Parathyroid adenoma (tissue), 2 donors: ENCODE results near the gene MTUS2.
A peak's percentile ranks its signal among the peaks of the same experiment; 100 is the strongest.

Source experiments
- H2AFZ ChIP-seq: fragments of 300-600 bp; sonication (generic); one replicate; pipeline ENCODE4 v1.7.0; 2017; ENCODE audit warnings: antibody characterized with exemption, mild to moderate bottlenecking
- H3K27ac ChIP-seq: fragments of 300-600 bp; sonication (generic); one replicate; pipeline ENCODE4 v1.7.0; 2017
- H3K27me3 ChIP-seq: fragments of 300-600 bp; sonication (generic); one replicate; pipeline ENCODE4 v1.7.0; 2017; ENCODE audit warnings: low read length; ENCODE audit not compliant: control insufficient read depth, insufficient read depth
- H3K36me3 ChIP-seq: fragments of 300-600 bp; sonication (generic); one replicate; pipeline ENCODE4 v1.7.0; 2017; ENCODE audit warnings: low read length; ENCODE audit not compliant: control insufficient read depth, insufficient read depth
- H3K4me1 ChIP-seq: fragments of 300-600 bp; sonication (generic); one replicate; pipeline ENCODE4 v1.7.0; 2017; ENCODE audit warnings: control low read depth
- H3K4me2 ChIP-seq: fragments of 300-600 bp; sonication (generic); one replicate; pipeline ENCODE4 v1.7.0; 2017; ENCODE audit warnings: low read length
- H3K4me3 ChIP-seq: fragments of 300-600 bp; sonication (generic); one replicate; pipeline ENCODE4 v1.7.0; 2017; ENCODE audit warnings: low read depth, low read length
- H3K79me2 ChIP-seq: fragments of 300-600 bp; sonication (generic); one replicate; pipeline ENCODE4 v1.7.0; 2017; ENCODE audit warnings: control low read depth
- H3K9ac ChIP-seq: fragments of 300-600 bp; sonication (generic); one replicate; pipeline ENCODE4 v1.7.0; 2017; ENCODE audit warnings: mild to moderate bottlenecking
- H3K9me3 ChIP-seq: fragments of 300-600 bp; sonication (generic); one replicate; pipeline ENCODE4 v1.7.0; 2017; ENCODE audit warnings: low read length; ENCODE audit not compliant: control insufficient read depth
- CTCF ChIP-seq: fragments of 300-600 bp; sonication (generic); IDR thresholded peaks from one replicate; pipeline ENCODE4 v1.7.0; 2017; ENCODE audit warnings: antibody characterized with exemption, mild to moderate bottlenecking
- donor health status: primary hyperparathyroidism.

Gene MTUS2

GRCh38 chr13:29428310-29429181, 608.4 kb downstream of the MTUS2 start:
- Histone ChIP-seq H3K4me2 (peak overlapping the region; percentile 58), H3K4me3 (no peak overlapping the region), H3K9ac (no peak overlapping the region), H2AFZ (peak overlapping the region; percentile 42), H3K9me3 (no peaks in the 10 kb centered on the region), H3K36me3 (no peaks in the 10 kb centered on the region), H3K27ac (no peak overlapping the region), H3K79me2 (no peaks in the 10 kb centered on the region), H3K4me1 (no peaks in the 10 kb centered on the region), H3K27me3 (no peaks in the 10 kb centered on the region)
- TF ChIP-seq CTCF = no peak

GRCh38 chr13:29429286-29429900, 609.3 kb downstream of the MTUS2 start:
- no peak overlapping the region for H3K27ac ChIP-seq
- H3K4me3 ChIP-seq = no peak overlapping the region
- H3K27me3 ChIP-seq = no peaks in the 10 kb centered on the region
- H3K4me1 ChIP-seq = no peaks in the 10 kb centered on the region
- H2AFZ ChIP-seq = no peak overlapping the region
- H3K9me3 ChIP-seq = no peaks in the 10 kb centered on the region
- H3K79me2 ChIP-seq = no peaks in the 10 kb centered on the region
- no peak overlapping the region for H3K9ac ChIP-seq
- no peaks in the 10 kb centered on the region for H3K36me3 ChIP-seq
- no peak for TF ChIP-seq CTCF
- no peak overlapping the region for H3K4me2 ChIP-seq

GRCh38 chr13:29434217-29434945, 614.2 kb downstream of the MTUS2 start:
- no peak for TF ChIP-seq CTCF
- H3K4me3 ChIP-seq = no peak overlapping the region
- H3K9me3 ChIP-seq = no peaks in the 10 kb centered on the region
- no peak overlapping the region for H3K9ac ChIP-seq
- H3K27ac ChIP-seq = no peak overlapping the region
- H3K36me3 ChIP-seq = no peaks in the 10 kb centered on the region
- no peak overlapping the region for H3K4me2 ChIP-seq
- H3K4me1 ChIP-seq = no peaks in the 10 kb centered on the region
- no peak overlapping the region for H2AFZ ChIP-seq
- no peaks in the 10 kb centered on the region for H3K27me3 ChIP-seq
- H3K79me2 ChIP-seq = no peaks in the 10 kb centered on the region

GRCh38 chr13:29435125-29435911, 615.2 kb downstream of the MTUS2 start:
- H3K27me3 ChIP-seq = no peaks in the 10 kb centered on the region
- H3K9ac ChIP-seq = no peak overlapping the region
- H3K27ac ChIP-seq = no peak overlapping the region
- no peaks in the 10 kb centered on the region for H3K9me3 ChIP-seq
- no peak overlapping the region for H3K4me3 ChIP-seq
- H3K4me1 ChIP-seq = no peaks in the 10 kb centered on the region
- H3K79me2 ChIP-seq = no peaks in the 10 kb centered on the region
- no peak overlapping the region for H2AFZ ChIP-seq
- H3K4me2 ChIP-seq = no peak overlapping the region
- H3K36me3 ChIP-seq = no peaks in the 10 kb centered on the region
- TF ChIP-seq CTCF = no peak
